WTC11 (cell line): Measurements from ENCODE around the gene FCHO1. TPM values are rescaled to one million over a fixed set of nuclear protein-coding genes. Genes with fewer than 3 reads are reported as not detected.

ENCODE experiments used
- ATAC-seq: fragments of 200-7000 bp; cut with Tn5 transposase; 2 replicates; pipeline ENCODE4 v1.10.0; 2021; ENCODE audit warnings: mild to moderate bottlenecking, moderate library complexity
- CTCF ChIA-PET: fragments of 300-600 bp; sonication (Branson Sonifier 250); formaldehyde crosslinking; loops from one replicate; lab custom pipeline; 2021; ENCODE audit warnings: antibody characterized with exemption; lab: Charles Lee
- POLR2A ChIA-PET: fragments of 350-600 bp; sonication (Branson Sonifier 250); formaldehyde crosslinking; loops from one replicate; lab custom pipeline; 2021; ENCODE audit warnings: antibody characterized with exemption; lab: Charles Lee
- DNase-seq: peaks from one replicate; pipeline ENCODE4 v3.0.0; 2021; ENCODE audit warnings: low spot score
- H3K27ac Mint-ChIP-seq: 2 replicates; pipeline ENCODE4 v1.8.0; 2021; ENCODE audit warnings: mixed read lengths
- H3K27me3 Mint-ChIP-seq: 2 replicates; pipeline ENCODE4 v1.8.0; 2021; ENCODE audit warnings: low read depth, mild to moderate bottlenecking, moderate library complexity, mixed read lengths
- H3K36me3 Mint-ChIP-seq: 2 replicates; pipeline ENCODE4 v1.8.0; 2021; ENCODE audit warnings: mixed read lengths
- H3K4me1 Mint-ChIP-seq: 2 replicates; pipeline ENCODE4 v1.8.0; 2022; ENCODE audit warnings: mixed read lengths
- H3K4me3 Mint-ChIP-seq: 2 replicates; pipeline ENCODE4 v1.8.0; 2021; ENCODE audit warnings: mild to moderate bottlenecking, moderate library complexity, mixed read lengths
- H3K9me3 Mint-ChIP-seq: 2 replicates; pipeline ENCODE4 v1.8.0; 2021; ENCODE audit warnings: mixed read lengths
- ERG ChIP-seq: fragments of 250-450 bp; sonication (Bioruptor Pico); IDR thresholded peaks from 2 replicates; pipeline ENCODE4 v1.8.0; 2021; ENCODE audit warnings: mild to moderate bottlenecking
- ESRRA ChIP-seq: sonication (generic); formaldehyde crosslinking; IDR thresholded peaks from 2 replicates; pipeline ENCODE4 v1.8.1; 2022; ENCODE audit warnings: mild to moderate bottlenecking, missing genetic modification reagents, borderline replicate concordance
- GRHL2 ChIP-seq: fragments of 250-450 bp; sonication (Bioruptor Pico); IDR thresholded peaks from 2 replicates; pipeline ENCODE4 v1.8.0; 2022; ENCODE audit warnings: mild to moderate bottlenecking, moderate library complexity; ENCODE audit not compliant: insufficient replicate concordance, severe bottlenecking
- NR3C1 ChIP-seq: sonication (generic); formaldehyde crosslinking; conservative IDR thresholded peaks from 2 replicates; pipeline ENCODE4 v1.8.1; 2023; ENCODE audit warnings: low read depth, mild to moderate bottlenecking, missing genetic modification reagents
- SMAD4 ChIP-seq: sonication (generic); formaldehyde crosslinking; IDR thresholded peaks from 2 replicates; pipeline ENCODE4 v1.8.0; 2022; ENCODE audit warnings: mild to moderate bottlenecking, missing genetic modification reagents
- SP1 ChIP-seq: sonication (generic); formaldehyde crosslinking; conservative IDR thresholded peaks from 2 replicates; pipeline ENCODE4 v1.8.1; 2022; ENCODE audit warnings: missing genetic modification reagents
- ZBTB43 ChIP-seq: sonication (generic); formaldehyde crosslinking; IDR thresholded peaks from 2 replicates; pipeline ENCODE4 v1.8.1; 2023; ENCODE audit warnings: mild to moderate bottlenecking, missing genetic modification reagents
- ZNF263 ChIP-seq: sonication (generic); formaldehyde crosslinking; IDR thresholded peaks from 2 replicates; pipeline ENCODE4 v1.8.1; 2022; ENCODE audit warnings: low read depth, mild to moderate bottlenecking, moderate library complexity, missing genetic modification reagents
- ZNF512 ChIP-seq: sonication (generic); formaldehyde crosslinking; IDR thresholded peaks from 2 replicates; pipeline ENCODE4 v1.8.1; 2022; ENCODE audit warnings: missing genetic modification reagents, borderline replicate concordance
- total RNA-seq: library from RNA; stranded (reverse); gene quantifications from 3 replicates; pipeline ENCODE4 v1.2.3, GENCODE V29; 2021
- TF ChIP-seq, protein P1 (sequence below): sonication (generic); formaldehyde crosslinking; IDR thresholded peaks from 2 replicates; pipeline ENCODE4 v1.8.1; 2023; ENCODE audit warnings: mild to moderate bottlenecking, missing genetic modification reagents, borderline replicate concordance
- TF ChIP-seq, protein P2 (sequence below): fragments of 250-450 bp; sonication (Bioruptor Pico); IDR thresholded peaks from 2 replicates; pipeline ENCODE4 v1.9.0; 2021; ENCODE audit warnings: mild to moderate bottlenecking, borderline replicate concordance
- TF ChIP-seq, protein P3 (sequence below): fragments of 250-450 bp; sonication (Bioruptor Pico); IDR thresholded peaks from 2 replicates; pipeline ENCODE4 v2.1.2; 2022; ENCODE audit warnings: mild to moderate bottlenecking, moderate library complexity
- TF ChIP-seq, protein P4 (sequence below): sonication (generic); formaldehyde crosslinking; IDR thresholded peaks from 2 replicates; pipeline ENCODE4 v1.8.1; 2022; ENCODE audit warnings: low read depth, missing genetic modification reagents, borderline replicate concordance

FCHO1 gene
- total RNA-seq, 1 experiment from 2014 or later, result 26.8 TPM

GRCh38 chr19:17706750-17707181 is 44.5 kb upstream of the FCHO1 start (continued):
- TF ChIP-seq ZNF512, result no peak
- TF ChIP-seq, all 79 proteins: peak for 13

DNA sequence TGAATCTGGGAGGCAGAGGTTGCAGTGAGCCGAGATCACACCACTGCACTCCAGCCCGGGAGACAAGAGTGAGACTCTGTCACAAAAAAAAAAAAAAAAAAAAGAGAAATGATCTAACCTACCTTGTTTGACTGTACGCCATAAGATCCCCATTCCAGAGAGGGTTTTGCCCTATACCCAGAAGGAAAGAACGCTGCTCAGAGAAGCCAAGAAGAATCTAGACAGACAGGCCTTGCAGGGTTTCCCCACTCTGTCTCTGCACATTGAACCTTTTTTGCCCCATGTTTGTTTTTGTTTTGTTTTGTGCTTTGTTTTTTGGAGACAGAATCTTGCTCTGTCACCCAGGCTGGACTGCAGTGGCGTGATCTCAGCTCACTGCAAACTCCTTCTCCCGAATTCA is 39.4 kb upstream of the FCHO1 start:
- ATAC-seq (no peak), DNase-seq (no peak)
- no peak for TF ChIP-seq ZBTB43 (CRISPR knock-in tag)
- no peak for TF ChIP-seq ZNF263 (CRISPR knock-in tag)
- TF ChIP-seq SP1 (CRISPR knock-in tag), result no peak
- TF ChIP-seq, protein P1, sequence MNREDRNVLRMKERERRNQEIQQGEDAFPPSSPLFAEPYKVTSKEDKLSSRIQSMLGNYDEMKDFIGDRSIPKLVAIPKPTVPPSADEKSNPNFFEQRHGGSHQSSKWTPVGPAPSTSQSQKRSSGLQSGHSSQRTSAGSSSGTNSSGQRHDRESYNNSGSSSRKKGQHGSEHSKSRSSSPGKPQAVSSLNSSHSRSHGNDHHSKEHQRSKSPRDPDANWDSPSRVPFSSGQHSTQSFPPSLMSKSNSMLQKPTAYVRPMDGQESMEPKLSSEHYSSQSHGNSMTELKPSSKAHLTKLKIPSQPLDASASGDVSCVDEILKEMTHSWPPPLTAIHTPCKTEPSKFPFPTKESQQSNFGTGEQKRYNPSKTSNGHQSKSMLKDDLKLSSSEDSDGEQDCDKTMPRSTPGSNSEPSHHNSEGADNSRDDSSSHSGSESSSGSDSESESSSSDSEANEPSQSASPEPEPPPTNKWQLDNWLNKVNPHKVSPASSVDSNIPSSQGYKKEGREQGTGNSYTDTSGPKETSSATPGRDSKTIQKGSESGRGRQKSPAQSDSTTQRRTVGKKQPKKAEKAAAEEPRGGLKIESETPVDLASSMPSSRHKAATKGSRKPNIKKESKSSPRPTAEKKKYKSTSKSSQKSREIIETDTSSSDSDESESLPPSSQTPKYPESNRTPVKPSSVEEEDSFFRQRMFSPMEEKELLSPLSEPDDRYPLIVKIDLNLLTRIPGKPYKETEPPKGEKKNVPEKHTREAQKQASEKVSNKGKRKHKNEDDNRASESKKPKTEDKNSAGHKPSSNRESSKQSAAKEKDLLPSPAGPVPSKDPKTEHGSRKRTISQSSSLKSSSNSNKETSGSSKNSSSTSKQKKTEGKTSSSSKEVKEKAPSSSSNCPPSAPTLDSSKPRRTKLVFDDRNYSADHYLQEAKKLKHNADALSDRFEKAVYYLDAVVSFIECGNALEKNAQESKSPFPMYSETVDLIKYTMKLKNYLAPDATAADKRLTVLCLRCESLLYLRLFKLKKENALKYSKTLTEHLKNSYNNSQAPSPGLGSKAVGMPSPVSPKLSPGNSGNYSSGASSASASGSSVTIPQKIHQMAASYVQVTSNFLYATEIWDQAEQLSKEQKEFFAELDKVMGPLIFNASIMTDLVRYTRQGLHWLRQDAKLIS (CRISPR knock-in tag), result no peak
- TF ChIP-seq NR3C1, result no peak
- no peak for TF ChIP-seq GRHL2 (CRISPR knock-in tag)
- TF ChIP-seq ERG (CRISPR knock-in tag), result no peak
- TF ChIP-seq, protein P2, sequence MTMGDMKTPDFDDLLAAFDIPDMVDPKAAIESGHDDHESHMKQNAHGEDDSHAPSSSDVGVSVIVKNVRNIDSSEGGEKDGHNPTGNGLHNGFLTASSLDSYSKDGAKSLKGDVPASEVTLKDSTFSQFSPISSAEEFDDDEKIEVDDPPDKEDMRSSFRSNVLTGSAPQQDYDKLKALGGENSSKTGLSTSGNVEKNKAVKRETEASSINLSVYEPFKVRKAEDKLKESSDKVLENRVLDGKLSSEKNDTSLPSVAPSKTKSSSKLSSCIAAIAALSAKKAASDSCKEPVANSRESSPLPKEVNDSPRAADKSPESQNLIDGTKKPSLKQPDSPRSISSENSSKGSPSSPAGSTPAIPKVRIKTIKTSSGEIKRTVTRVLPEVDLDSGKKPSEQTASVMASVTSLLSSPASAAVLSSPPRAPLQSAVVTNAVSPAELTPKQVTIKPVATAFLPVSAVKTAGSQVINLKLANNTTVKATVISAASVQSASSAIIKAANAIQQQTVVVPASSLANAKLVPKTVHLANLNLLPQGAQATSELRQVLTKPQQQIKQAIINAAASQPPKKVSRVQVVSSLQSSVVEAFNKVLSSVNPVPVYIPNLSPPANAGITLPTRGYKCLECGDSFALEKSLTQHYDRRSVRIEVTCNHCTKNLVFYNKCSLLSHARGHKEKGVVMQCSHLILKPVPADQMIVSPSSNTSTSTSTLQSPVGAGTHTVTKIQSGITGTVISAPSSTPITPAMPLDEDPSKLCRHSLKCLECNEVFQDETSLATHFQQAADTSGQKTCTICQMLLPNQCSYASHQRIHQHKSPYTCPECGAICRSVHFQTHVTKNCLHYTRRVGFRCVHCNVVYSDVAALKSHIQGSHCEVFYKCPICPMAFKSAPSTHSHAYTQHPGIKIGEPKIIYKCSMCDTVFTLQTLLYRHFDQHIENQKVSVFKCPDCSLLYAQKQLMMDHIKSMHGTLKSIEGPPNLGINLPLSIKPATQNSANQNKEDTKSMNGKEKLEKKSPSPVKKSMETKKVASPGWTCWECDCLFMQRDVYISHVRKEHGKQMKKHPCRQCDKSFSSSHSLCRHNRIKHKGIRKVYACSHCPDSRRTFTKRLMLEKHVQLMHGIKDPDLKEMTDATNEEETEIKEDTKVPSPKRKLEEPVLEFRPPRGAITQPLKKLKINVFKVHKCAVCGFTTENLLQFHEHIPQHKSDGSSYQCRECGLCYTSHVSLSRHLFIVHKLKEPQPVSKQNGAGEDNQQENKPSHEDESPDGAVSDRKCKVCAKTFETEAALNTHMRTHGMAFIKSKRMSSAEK (CRISPR knock-in tag), result no peak
- no peak for TF ChIP-seq ESRRA (CRISPR knock-in tag)
- TF ChIP-seq, protein P3, sequence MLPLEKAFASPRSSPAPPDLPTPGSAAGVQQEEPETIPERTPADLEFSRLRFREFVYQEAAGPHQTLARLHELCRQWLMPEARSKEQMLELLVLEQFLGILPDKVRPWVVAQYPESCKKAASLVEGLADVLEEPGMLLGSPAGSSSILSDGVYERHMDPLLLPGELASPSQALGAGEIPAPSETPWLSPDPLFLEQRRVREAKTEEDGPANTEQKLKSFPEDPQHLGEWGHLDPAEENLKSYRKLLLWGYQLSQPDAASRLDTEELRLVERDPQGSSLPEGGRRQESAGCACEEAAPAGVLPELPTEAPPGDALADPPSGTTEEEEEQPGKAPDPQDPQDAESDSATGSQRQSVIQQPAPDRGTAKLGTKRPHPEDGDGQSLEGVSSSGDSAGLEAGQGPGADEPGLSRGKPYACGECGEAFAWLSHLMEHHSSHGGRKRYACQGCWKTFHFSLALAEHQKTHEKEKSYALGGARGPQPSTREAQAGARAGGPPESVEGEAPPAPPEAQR, result no peak
- TF ChIP-seq, protein P4, sequence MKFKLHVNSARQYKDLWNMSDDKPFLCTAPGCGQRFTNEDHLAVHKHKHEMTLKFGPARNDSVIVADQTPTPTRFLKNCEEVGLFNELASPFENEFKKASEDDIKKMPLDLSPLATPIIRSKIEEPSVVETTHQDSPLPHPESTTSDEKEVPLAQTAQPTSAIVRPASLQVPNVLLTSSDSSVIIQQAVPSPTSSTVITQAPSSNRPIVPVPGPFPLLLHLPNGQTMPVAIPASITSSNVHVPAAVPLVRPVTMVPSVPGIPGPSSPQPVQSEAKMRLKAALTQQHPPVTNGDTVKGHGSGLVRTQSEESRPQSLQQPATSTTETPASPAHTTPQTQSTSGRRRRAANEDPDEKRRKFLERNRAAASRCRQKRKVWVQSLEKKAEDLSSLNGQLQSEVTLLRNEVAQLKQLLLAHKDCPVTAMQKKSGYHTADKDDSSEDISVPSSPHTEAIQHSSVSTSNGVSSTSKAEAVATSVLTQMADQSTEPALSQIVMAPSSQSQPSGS (CRISPR knock-in tag), result no peak
- no peak for TF ChIP-seq SMAD4 (CRISPR knock-in tag)
- Mint-ChIP-seq H3K27ac (no peak overlapping the region; the same call in 1 of the 2 replicates), H3K4me1 (peaks cover 4% of the 10 kb centered on the region; the same call in 1 of the 2 replicates), H3K36me3 (no peaks in the 10 kb centered on the region), H3K27me3 (peaks cover 7% of the 10 kb centered on the region; the same call in 1 of the 2 replicates), H3K9me3 (no peaks in the 10 kb centered on the region; the same call in 1 of the 2 replicates), H3K4me3 (no peak overlapping the region)
- ChIA-PET POLR2A (no interaction called here), CTCF (interaction anchor here (1.3 kb wide), 1 partner anchor 55 kb away, joined by 3 read pairs; no protein-coding TSS in a partner anchor)
